ENCODE data around the gene FGFR3.
A peak's percentile ranks its signal among the peaks of the same experiment; 100 is the strongest.

Gene FGFR3

GRCh38 chr4:1855333-1856070 is 62.4 kb downstream of the FGFR3 start:
- H2AFZ ChIP-seq (ENCODE audit: low read depth, low read length) = no peak overlapping the region
- H4K20me1 ChIP-seq (ENCODE audit: insufficient read depth, low read length) = peaks cover 21% of the 10 kb centered on the region
- H3K36me3 ChIP-seq (replicated peaks; ENCODE audit: low read depth, low read length) = peaks cover 6% of the 10 kb centered on the region
- no peaks in the 10 kb centered on the region for H3K27me3 ChIP-seq (ENCODE audit: low read depth, low read length)
- peak overlapping the region; percentile 10 for H3K27ac ChIP-seq (ENCODE audit: low read length)
- peaks cover 13% of the 10 kb centered on the region for H3K4me1 ChIP-seq (ENCODE audit: low read length)
- no peaks in the 10 kb centered on the region for H3K9me3 ChIP-seq (ENCODE audit: insufficient read depth, low read length)
- H3K4me3 ChIP-seq (ENCODE audit: low read length) = peak overlapping the region; percentile 94
- H3K9ac ChIP-seq (ENCODE audit: low read length) = peak overlapping the region; percentile 79
- H3K4me2 ChIP-seq (ENCODE audit: low read length) = peak overlapping the region; percentile 83
- peaks cover 69% of the 10 kb centered on the region for H3K79me2 ChIP-seq (ENCODE audit: low read length)
- TF ChIP-seq CTCF (IDR thresholded peaks at IDR 0.05; ENCODE audit: low read depth, low read length) (no peak), EZH2phosphoT487 (IDR thresholded peaks at IDR 0.05; ENCODE audit: low read depth) (no peak)

GRCh38 chr4:1856071-1856942 is 63.2 kb downstream of the FGFR3 start, which contains the start of gene LETM1:
Gene LETM1 (minus strand): TSS chr4:1856156. CDS start chr4:1855950, 206 bp downstream.
- Histone ChIP-seq H2AFZ (ENCODE audit: low read depth, low read length) (peak within 1 kb of the TSS; percentile 8; the same call in 1 of the 2 replicates), H3K36me3 (replicated peaks; ENCODE audit: low read depth, low read length) (peaks cover 6% of the 10 kb centered on the region)

DNA sequence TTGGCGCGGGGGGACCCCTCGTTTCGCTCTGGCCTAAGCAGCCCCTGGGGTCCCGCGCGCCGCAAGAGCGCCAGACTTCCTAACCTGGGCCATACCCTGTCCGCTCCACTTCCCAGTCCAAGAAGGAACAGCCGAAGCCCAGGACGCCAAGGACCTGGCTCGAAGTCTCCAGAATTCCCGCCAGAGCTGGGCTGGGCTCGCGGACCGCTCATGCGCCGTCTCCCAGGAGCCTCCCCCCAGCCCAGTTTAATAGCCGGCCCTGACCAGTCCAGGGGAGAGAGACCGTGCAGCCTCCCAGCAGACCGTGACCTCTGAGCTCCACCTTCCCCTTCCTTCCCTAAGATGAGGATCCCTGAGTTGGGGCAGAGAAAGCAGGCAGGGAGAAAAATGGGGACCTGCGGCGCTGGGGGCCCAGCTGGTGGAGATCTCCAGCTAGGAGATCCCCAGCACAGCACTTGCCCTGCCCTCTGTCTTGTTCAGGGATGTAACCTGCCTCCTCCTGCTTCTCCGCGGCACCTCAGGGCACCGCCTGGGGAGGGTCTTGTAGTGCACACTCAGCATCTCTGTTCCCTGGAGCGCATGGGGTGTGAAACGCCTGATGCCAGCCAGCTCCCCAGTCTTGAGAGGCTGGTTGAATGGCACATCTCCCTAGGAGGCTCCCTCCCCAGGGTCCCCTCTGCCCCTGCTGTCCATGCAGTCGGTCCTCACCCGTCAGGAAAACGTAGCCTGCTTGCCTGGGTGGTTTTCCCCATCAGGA is 64.0 kb downstream of the FGFR3 start:
- Histone ChIP-seq H3K9me3 (ENCODE audit: insufficient read depth, low read length) (no peaks in the 10 kb centered on the region), H2AFZ (ENCODE audit: low read depth, low read length) (peak overlapping the region; percentile 8; the same call in 1 of the 2 replicates), H3K4me3 (ENCODE audit: low read length) (peak overlapping the region; percentile 94), H3K36me3 (replicated peaks; ENCODE audit: low read depth, low read length) (peaks cover 6% of the 10 kb centered on the region), H3K79me2 (ENCODE audit: low read length) (peaks cover 53% of the 10 kb centered on the region), H3K4me1 (ENCODE audit: low read length) (peaks cover 13% of the 10 kb centered on the region), H4K20me1 (ENCODE audit: insufficient read depth, low read length) (peaks cover 9% of the 10 kb centered on the region), H3K4me2 (ENCODE audit: low read length) (peak overlapping the region; percentile 99), H3K27me3 (ENCODE audit: low read depth, low read length) (0 out of 2 replicates have a peak, but pooled peaks cover 8% of the 10 kb centered on the region), H3K27ac (ENCODE audit: low read length) (peak overlapping the region; percentile 47; the same call in 1 of the 2 replicates), H3K9ac (ENCODE audit: low read length) (peak overlapping the region; percentile 75)
- TF ChIP-seq CTCF (IDR thresholded peaks at IDR 0.05; ENCODE audit: low read depth, low read length) (no peak), EZH2phosphoT487 (IDR thresholded peaks at IDR 0.05; ENCODE audit: low read depth) (no peak)

More at GRCh38 chr4:1856071-1856942, 63.2 kb downstream of the FGFR3 start, which contains the start of gene LETM1:
- H4K20me1 ChIP-seq (ENCODE audit: insufficient read depth, low read length) = peaks cover 17% of the 10 kb centered on the region
- H3K27ac ChIP-seq (ENCODE audit: low read length) = peak within 1 kb of the TSS; percentile 47
- H3K9ac ChIP-seq (ENCODE audit: low read length) = peak within 1 kb of the TSS; percentile 79
- H3K79me2 ChIP-seq (ENCODE audit: low read length) = peaks cover 61% of the 10 kb centered on the region
- 0 out of 2 replicates have a peak, but pooled peaks cover 3% of the 10 kb centered on the region for H3K27me3 ChIP-seq (ENCODE audit: low read depth, low read length)
- H3K4me1 ChIP-seq (ENCODE audit: low read length) = peaks cover 13% of the 10 kb centered on the region
- peak within 1 kb of the TSS; percentile 94 for H3K4me3 ChIP-seq (ENCODE audit: low read length)
- TF ChIP-seq EZH2phosphoT487 (IDR thresholded peaks at IDR 0.05; ENCODE audit: low read depth) (no peak), CTCF (IDR thresholded peaks at IDR 0.05; ENCODE audit: low read depth, low read length) (peak; percentile 12; the same call in 1 of the 2 replicates)
- no peaks in the 10 kb centered on the region for H3K9me3 ChIP-seq (ENCODE audit: insufficient read depth, low read length)
- H3K4me2 ChIP-seq (ENCODE audit: low read length) = peak within 1 kb of the TSS; percentile 99
